Stimulated activated CD8-positive, alpha-beta memory T cell treated with anti-CD3 and anti-CD28 coated beads, Interleukin-2, amount 100 ng/mL, for 48 hours (primary cell): ENCODE results near the gene CD28.

Source experiments
- DNase-seq, 2 donors: peaks; one replicate each; pipeline ENCODE4 v3.0.0-alpha.2; 2020; ENCODE audit warnings: low read depth in 2 of 2

The CD28 gene

GRCh38 chr2:203715744-203716143 lies 9.3 kb downstream of the CD28 start:
- DNase-seq: no peak

- peak; percentile 23 to 43 for DNase-seq
Measured at GRCh38 chr2:203718087-203718486, 11.6 kb downstream of the CD28 start.

- no peak for DNase-seq
Measured at GRCh38 chr2:203719456-203720410, 13.3 kb downstream of the CD28 start.

- DNase-seq: no peak
Measured at GRCh38 chr2:203720915-203721672, 14.7 kb downstream of the CD28 start.

GRCh38 chr2:203721781-203722300 lies 15.4 kb downstream of the CD28 start:
- no peak for DNase-seq

GRCh38 chr2:203722411-203722810 lies 16.0 kb downstream of the CD28 start:
- DNase-seq: no peak

GRCh38 chr2:203728321-203728720 lies 21.9 kb downstream of the CD28 start:
- no peak for DNase-seq

GRCh38 chr2:203730076-203730729 lies 23.8 kb downstream of the CD28 start:
- DNase-seq: no peak

GRCh38 chr2:203730883-203731282 lies 24.4 kb downstream of the CD28 start:
- no peak for DNase-seq

GRCh38 chr2:203732092-203732952 lies 25.9 kb downstream of the CD28 start:
- DNase-seq: no peak

- no peak for DNase-seq
Measured at GRCh38 chr2:203732953-203733510, 26.6 kb downstream of the CD28 start.

- DNase-seq: no peak
Measured at GRCh38 chr2:203733684-203734083, 27.2 kb downstream of the CD28 start.

GRCh38 chr2:203734276-203734983 lies 28.0 kb downstream of the CD28 start:
- DNase-seq: no peak

- DNase-seq: no peak
Measured at GRCh38 chr2:203737360-203737759, 30.9 kb downstream of the CD28 start.

- no peak for DNase-seq
Measured at GRCh38 chr2:203739351-203739750, 32.9 kb downstream of the CD28 start.

GRCh38 chr2:203740871-203741281 lies 34.4 kb downstream of the CD28 start:
- DNase-seq: no peak

GRCh38 chr2:203741566-203741965 lies 35.1 kb downstream of the CD28 start:
- no peak for DNase-seq

- DNase-seq: no peak
Measured at GRCh38 chr2:203743441-203743981, 37.1 kb downstream of the CD28 start.

GRCh38 chr2:203744091-203744490 lies 37.7 kb downstream of the CD28 start:
- DNase-seq: no peak

- DNase-seq: no peak
Measured at GRCh38 chr2:203745267-203745666, 38.8 kb downstream of the CD28 start.
